Right lung (tissue), 5 donors: Measurements from ENCODE around the gene STARD7. TPM values are rescaled to one million over a fixed set of nuclear protein-coding genes. Genes with fewer than 3 reads are reported as not detected.
"Not testable (repeated sequence)": the region's sequence is repeated elsewhere in the genome, so short reads cannot be mapped to it uniquely, and the experiment has no call there.

Experiments
- DNase-seq, 2 donors: peaks; one replicate each; pipeline ENCODE4 v3.0.0-alpha.2; 2013
- polyA plus RNA-seq, 5 donors: library from polyadenylated mRNA; unstranded; fragments of 120-200 nt; gene quantifications; one replicate each; pipeline versions ENCODE4 v1.2.1 to v1.2.3, GENCODE V29; 2013; ENCODE audit warnings: inconsistent platforms in 1 of 5, low replicate concordance in 1 of 5; ENCODE audit not compliant: insufficient read length in 5 of 5, insufficient read depth in 1 of 5

STARD7 gene
- polyA plus RNA-seq, 5 donors = 94.3 to 117 (median 106) TPM

DNA sequence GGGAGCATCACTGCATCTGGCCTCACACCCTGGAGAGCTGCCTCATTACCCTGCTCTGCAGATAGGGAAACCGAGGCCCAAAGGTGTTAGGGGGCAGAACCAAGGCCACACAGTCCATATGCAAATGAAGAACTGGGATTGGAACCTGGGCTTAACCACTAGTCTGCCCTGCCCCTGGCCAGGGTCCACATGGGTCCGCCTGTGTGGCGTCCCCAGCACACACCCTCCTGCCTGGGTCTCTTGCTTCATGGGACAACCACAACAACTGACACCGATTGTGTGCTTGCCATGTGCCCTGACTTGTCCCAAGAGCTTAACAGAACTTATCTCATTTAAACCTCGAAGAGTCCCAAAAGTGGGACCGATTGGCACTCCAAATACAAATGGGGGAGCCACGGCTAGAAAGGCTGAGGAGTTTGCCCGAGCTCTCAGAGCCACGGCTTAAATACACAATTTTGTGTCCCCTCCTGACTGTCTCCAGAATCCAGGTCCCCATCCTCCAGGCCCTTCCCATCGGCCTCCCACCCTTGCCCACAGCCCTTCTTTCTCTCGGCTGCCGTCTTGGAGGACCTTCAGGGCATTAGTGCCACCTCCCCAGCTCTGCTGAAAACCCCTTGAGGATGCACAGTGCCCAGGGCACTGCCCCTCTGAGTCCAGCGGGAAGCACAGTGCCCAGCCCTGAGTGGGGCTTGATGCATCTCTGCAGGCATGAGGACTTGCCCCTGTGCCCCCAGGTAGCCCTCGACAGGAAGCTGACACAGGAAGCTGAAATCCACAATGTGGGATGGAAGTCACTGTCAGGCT is 57.6 kb downstream of the STARD7 start:
- DNase-seq = no peak

- no peak for DNase-seq
Observed at GRCh38 chr2:96150007-96150640, 58.5 kb downstream of the STARD7 start.

GRCh38 chr2:96148410-96149217 is 60.0 kb downstream of the STARD7 start:
- DNase-seq = peak; percentile 63 to 67

DNA sequence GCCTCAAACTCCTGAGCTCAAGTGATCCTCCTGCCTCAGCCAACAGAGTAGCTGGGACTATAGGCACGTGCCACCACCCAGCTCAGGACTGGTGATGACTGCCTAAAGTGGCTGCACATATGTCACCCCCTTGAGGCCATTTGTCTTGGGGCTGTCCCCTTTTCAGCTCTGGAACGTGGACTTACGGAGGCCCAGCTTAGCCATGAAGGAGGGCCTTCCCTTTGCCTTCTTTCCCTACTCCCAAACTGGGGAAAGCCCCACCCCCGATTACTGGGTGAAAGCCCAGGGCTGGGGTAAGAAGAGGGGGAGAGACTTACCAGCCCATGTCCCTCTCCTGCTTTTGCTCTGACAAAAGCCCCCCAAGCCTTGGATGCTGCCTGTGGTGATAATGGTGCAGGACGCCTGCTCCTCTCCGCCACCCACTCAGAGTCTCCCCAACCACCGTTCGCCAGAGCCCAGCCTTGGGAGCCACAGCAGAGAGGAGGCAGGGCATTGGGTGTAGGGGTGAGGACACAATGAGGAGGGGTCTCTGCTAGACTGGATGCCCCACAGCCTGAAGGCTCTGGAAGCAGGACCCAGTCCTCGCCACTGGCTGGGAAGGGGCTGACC is 60.9 kb downstream of the STARD7 start:
- DNase-seq = no peak

DNA sequence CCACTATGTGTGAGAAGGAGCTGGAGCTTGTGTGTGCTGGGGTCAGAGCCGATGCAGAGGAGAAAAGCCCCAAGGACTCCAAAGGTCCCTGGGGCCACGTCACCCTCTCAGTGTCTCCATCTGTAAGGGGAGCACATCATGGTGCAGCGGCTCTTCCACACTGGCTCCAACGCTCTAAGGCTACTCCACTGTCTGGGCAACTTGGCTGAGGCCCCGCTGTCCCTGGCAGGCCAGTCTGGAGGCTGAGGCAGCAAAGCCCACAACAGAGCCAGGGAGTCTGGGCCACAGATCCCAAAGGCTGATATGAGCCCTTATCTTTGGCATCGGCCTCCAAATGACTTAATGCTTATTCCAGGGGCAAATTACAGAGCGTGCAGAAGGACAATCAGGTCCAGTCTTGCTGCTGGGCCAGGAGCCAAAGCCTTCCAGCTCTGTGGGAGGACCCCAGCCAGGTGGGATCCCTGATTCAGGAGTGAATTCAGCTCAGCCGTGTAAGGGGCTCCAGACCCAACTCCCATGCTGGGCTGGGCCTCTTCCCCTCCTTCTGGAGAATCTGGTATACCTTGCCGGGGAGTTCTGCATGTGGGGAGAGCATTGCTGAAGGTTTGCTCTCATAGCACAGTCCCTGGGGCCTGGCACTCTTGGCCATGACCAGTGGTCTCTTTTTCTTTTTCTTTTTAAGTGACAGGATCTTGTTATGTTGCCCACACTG is 61.6 kb downstream of the STARD7 start:
- DNase-seq = no peak

DNA sequence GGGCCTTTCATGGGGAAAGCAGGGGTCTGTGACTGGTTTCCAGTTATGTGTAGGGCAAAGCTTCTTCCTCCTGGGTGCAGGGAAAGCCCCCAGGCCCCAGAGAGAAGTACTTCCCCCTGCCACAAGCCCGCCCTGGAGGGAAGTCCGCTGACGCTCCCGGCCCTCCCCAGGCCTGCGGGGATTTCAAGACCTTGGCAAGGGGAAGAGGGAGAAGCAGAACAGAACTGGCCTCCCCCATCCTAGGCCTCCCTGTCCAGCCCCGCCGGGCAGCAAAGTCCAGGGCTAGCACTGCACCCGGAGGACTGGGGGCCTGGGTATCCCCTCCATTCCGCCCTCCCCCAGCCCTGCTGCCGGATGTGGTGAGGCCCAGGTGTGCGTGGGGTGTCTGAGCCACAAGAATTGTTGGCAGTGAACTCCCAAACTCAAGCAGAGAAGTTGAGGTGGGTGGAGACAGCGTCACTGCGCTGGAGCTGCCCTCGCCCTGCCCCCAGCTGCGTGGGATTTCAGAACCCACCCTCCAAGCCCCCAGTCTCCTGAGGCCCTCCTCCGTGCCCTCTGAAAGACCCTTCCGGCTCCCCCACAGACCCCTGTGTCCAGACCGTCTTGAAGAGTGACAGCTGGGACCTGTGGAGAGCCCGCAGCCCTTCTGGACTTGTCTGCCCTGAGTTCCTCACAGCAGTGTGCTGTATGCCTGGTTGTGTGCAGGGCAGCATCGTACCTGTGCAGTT is 62.3 kb downstream of the STARD7 start:
- DNase-seq = no peak

DNA sequence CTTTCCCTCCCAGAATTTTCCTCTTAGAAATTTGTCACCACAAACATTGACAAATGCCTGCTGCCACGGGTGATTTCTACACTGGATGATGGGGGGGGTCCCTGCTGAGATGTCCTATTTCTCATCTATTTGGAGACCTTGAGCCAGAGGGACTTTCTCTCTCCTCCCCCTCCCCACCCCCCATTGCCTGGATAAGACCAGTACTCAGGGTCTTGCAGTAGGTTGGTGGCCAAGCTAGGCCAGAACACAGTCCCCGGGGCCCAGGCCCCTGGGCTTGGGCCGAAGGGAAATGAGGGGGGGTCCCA is 62.8 kb downstream of the STARD7 start:
- no peak for DNase-seq

GRCh38 chr2:96145036-96145847 is 63.4 kb downstream of the STARD7 start, which contains the start of gene DUSP2:
Gene DUSP2 (minus strand): TSS chr2:96145440. CDS start chr2:96145354, 86 bp downstream.
- peak; percentile 65 to 75 for DNase-seq

- DNase-seq = no peak
Observed at GRCh38 chr2:96144481-96145035, 64.1 kb downstream of the STARD7 start.

DNA sequence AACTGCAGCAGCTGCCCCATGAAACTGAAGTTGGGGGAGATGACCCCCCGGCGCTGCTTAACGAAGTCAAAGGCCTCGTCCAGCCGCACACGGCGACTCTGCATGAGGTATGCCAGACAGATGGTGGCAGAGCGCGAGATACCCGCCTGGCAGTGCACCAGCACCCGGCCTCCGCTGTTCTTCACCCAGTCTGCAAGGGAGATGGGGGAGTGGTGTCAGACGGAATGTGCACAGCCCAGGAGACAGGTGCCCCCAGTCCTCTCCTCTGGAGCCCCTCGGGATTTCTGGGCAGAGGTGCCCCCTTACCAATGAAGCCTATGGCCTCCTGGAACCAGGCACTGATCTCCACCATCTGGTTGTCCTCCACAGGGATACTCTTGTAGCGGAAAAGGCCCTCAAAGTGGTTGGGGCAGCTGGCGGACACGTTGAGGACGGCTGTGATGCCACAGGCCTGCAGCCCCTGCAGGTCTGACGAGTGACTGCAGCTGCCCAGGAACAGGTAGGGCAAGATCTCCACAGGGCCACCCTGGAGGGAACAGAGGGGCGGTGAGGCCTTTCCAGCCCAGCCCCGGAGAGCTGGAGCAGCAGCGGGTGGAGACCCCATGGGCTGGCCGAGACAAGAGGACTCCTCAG is 64.7 kb downstream of the STARD7 start:
- DNase-seq = no peak

DNA sequence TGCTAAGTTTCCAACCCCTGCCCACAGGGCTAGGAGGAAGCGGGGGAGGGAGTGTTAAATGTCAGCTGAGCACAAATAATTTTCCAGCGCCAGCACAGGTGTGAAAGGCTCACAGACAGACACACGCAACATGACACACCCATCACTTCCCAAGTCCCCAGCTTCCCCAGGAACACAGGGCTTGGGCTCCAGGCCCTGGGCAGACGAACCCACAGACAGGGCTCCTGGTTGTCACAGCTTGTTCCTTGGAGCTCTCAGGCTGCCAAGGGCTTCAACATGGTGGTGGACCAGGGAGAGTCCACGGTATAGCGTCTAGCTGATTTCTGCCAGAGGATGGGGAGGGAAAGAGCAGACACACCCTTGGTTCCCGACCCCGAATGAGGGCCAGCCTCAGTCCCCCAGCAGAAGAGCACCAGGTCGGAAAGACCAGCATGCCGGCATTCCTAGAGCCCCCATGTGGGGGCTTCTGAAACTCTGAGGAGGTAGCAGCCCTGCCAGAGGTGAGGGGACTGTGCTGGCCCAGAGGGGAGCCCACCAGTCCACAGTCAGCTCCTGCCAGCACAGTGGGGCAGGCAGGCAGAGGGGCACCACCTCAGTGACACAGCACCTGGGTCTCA is 65.3 kb downstream of the STARD7 start:
- no peak for DNase-seq

DNA sequence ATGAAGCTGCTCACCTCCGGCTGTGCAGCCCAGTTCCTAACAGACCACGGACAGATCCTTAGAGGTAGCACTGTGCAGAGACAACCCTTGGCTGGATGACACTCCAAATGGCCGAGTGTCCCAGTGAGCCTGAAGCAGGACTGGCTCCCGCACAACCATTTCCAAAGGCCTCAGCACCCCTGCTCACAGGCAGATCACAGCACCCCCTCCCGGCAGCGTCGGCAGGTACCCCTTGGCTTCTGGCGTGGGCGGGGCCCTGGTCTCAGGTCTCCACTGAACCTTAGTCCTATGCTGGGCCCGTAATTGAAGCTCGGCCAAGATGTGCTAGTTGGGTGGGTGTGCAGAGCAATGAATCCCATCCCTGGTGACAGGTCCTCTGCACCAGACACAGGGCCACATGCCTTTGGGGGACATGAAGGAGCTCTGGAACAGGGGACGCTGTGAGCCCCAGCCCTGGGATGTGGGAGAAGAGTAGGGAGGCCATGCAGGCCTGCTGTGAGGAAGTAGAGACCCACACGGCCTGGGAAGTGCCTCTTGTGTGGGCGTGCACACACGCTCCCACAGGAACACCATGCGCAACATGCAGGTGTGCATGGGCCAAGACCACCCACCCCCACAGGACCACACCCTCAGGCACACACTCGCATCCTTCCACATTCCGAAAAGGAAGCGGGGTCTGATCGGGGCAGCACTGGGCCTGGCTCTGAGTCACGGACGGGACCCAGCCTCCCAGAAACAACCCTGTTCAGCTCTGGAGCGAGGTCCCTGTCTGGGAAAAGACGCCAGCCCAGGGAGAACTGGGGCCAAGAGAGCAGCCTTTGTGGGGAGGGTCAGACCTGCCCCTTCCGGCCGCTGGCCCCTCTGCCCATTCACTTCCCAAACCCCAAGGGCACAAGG is 66.2 kb downstream of the STARD7 start:
- no peak for DNase-seq

GRCh38 chr2:96141624-96141967 is 67.0 kb downstream of the STARD7 start:
- not testable (repeated sequence) for DNase-seq

DNA sequence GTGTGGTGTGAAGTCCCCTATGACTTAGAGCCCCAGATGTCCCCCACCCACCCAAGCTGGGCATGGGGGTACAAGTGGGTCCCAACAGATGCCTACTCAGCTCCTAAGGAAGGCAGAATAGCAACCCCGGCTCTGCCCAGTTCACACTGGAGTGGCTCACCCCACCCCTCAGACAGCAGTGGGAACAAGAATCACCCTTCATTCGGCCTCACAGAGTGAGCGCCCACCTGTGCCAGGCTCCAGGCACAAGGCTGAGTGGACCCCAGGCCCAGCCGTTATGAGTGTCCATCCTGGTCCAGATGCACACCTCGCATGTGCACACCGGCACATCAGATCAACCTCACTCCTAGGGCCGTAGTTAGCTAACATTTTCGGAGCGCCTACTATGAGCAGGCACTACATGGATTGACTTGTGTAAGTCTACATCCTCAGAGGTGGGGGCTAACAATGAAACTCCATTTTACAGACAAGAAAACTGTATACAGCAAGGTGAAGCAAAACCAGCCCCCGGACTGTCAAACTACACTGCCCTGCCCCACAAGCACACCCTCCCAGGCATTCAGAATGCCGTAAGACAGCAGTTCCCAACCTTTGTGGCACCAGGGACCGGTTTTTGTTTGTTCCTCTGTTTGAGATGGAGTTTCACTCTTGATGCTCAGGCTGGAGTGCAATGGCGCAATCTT is 67.5 kb downstream of the STARD7 start:
- DNase-seq = no peak

DNA sequence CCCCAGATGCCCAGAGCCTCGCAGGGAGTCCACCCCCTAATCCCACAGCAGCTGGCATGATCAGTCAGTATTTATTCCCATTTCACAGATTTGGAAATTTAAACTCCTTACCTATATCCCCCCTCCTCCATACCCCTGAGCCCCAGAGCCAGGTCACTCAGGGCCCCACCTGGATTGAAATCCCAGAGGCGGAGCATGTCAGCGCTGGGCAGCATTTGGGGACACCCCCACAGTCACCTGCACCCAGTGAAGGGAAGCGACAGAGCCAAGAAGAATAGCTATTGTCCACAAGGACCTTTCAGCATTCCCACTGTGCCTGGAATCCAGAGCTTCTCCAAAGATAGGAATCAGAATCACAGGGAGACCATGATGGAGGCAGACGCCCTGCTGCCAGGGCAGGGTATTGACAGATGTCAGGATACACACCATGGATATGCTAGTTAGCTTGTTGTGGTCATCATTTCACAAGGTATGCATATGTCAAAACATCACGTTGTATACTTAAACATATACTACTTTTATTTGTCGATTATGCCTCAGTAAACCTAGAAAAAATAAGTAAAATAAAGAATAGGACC is 69.4 kb downstream of the STARD7 start:
- DNase-seq = no peak
